Memory B cell (primary cell): ENCODE data around the gene DRC7.

Experiments
- ATAC-seq: fragments of 150-1000 bp; cut with Tn5 transposase; 2 replicates; pipeline ENCODE4 v1.10.0; 2021; ENCODE audit warnings: low read depth, mild to moderate bottlenecking, moderate library complexity
- DNase-seq, 2 donors: peaks; one replicate each; pipeline ENCODE4 v3.0.0; 2022; ENCODE audit warnings: low spot score in 2 of 2
- H3K27ac Mint-ChIP-seq: one replicate; pipeline ENCODE4 v1.8.0; 2022; ENCODE audit warnings: mild to moderate bottlenecking, moderate library complexity, mixed read lengths
- H3K27me3 Mint-ChIP-seq: one replicate; pipeline ENCODE4 v1.8.0; 2022; ENCODE audit warnings: mixed read lengths
- H3K36me3 Mint-ChIP-seq: one replicate; pipeline ENCODE4 v1.8.0; 2022; ENCODE audit warnings: mild to moderate bottlenecking, mixed read lengths
- H3K4me1 Mint-ChIP-seq: one replicate; pipeline ENCODE4 v1.8.0; 2022; ENCODE audit warnings: mixed read lengths
- H3K4me3 Mint-ChIP-seq: one replicate; pipeline ENCODE4 v1.8.0; 2022; ENCODE audit warnings: mild to moderate bottlenecking, moderate library complexity, mixed read lengths
- H3K9me3 Mint-ChIP-seq: one replicate; pipeline ENCODE4 v1.8.0; 2022; ENCODE audit warnings: mixed read lengths

The DRC7 gene

GRCh38 chr16:57677622-57678369 is 16.8 kb upstream of the DRC7 start:
- peaks cover 13% of the 10 kb centered on the region for H3K27me3 Mint-ChIP-seq
- no peak for ATAC-seq
- DNase-seq, result no peak
- no peaks in the 10 kb centered on the region for H3K36me3 Mint-ChIP-seq
- no peak overlapping the region for H3K4me3 Mint-ChIP-seq
- no peak overlapping the region for H3K27ac Mint-ChIP-seq
- peaks cover 7% of the 10 kb centered on the region for H3K4me1 Mint-ChIP-seq
- H3K9me3 Mint-ChIP-seq, result no peaks in the 10 kb centered on the region

- Mint-ChIP-seq H3K27me3 (peaks cover 8% of the 10 kb centered on the region), H3K9me3 (no peaks in the 10 kb centered on the region), H3K4me3 (no peak overlapping the region), H3K27ac (no peak overlapping the region), H3K4me1 (peaks cover 7% of the 10 kb centered on the region), H3K36me3 (no peaks in the 10 kb centered on the region)
- DNase-seq, result no peak
- ATAC-seq, result no peak
Observed at GRCh38 chr16:57679016-57679415, 15.6 kb upstream of the DRC7 start.

- Mint-ChIP-seq H3K9me3 (no peaks in the 10 kb centered on the region), H3K4me1 (peaks cover 7% of the 10 kb centered on the region), H3K27ac (no peak overlapping the region), H3K4me3 (no peak overlapping the region), H3K27me3 (peaks cover 7% of the 10 kb centered on the region), H3K36me3 (no peaks in the 10 kb centered on the region)
- ATAC-seq, result no peak
- no peak for DNase-seq
Observed at GRCh38 chr16:57679767-57680482, 14.7 kb upstream of the DRC7 start.

- no peak for ATAC-seq
- no peak overlapping the region for H3K4me3 Mint-ChIP-seq
- DNase-seq, result no peak
- peaks cover 7% of the 10 kb centered on the region for H3K27me3 Mint-ChIP-seq
- H3K9me3 Mint-ChIP-seq, result no peaks in the 10 kb centered on the region
- H3K4me1 Mint-ChIP-seq, result peaks cover 7% of the 10 kb centered on the region
- H3K36me3 Mint-ChIP-seq, result no peaks in the 10 kb centered on the region
- no peak overlapping the region for H3K27ac Mint-ChIP-seq
Observed at GRCh38 chr16:57680842-57681375, 13.7 kb upstream of the DRC7 start.

- ATAC-seq (no peak), DNase-seq (no peak)
- H3K4me1 Mint-ChIP-seq, result peaks cover 4% of the 10 kb centered on the region
- no peak overlapping the region for H3K27ac Mint-ChIP-seq
- no peaks in the 10 kb centered on the region for H3K9me3 Mint-ChIP-seq
- H3K27me3 Mint-ChIP-seq, result peaks cover 7% of the 10 kb centered on the region
- H3K4me3 Mint-ChIP-seq, result no peak overlapping the region
- H3K36me3 Mint-ChIP-seq, result no peaks in the 10 kb centered on the region
Observed at GRCh38 chr16:57681950-57682728, 12.5 kb upstream of the DRC7 start.

GRCh38 chr16:57682809-57683635 is 11.6 kb upstream of the DRC7 start:
- H3K27ac Mint-ChIP-seq, result peak overlapping the region; percentile 2
- H3K4me1 Mint-ChIP-seq, result peaks cover 4% of the 10 kb centered on the region
- ATAC-seq, result no peak

GRCh38 chr16:57683636-57684545 is 10.7 kb upstream of the DRC7 start:
- Mint-ChIP-seq H3K36me3 (no peaks in the 10 kb centered on the region), H3K27ac (peak overlapping the region; percentile 2), H3K27me3 (peaks cover 7% of the 10 kb centered on the region), H3K4me1 (peaks cover 4% of the 10 kb centered on the region), H3K9me3 (no peaks in the 10 kb centered on the region), H3K4me3 (no peak overlapping the region)
- no peak for DNase-seq
- no peak for ATAC-seq

More at GRCh38 chr16:57682809-57683635, 11.6 kb upstream of the DRC7 start:
- Mint-ChIP-seq H3K36me3 (no peaks in the 10 kb centered on the region), H3K27me3 (peaks cover 7% of the 10 kb centered on the region), H3K4me3 (no peak overlapping the region), H3K9me3 (no peaks in the 10 kb centered on the region)
- DNase-seq, result no peak

GRCh38 chr16:57684626-57685358 is 9.8 kb upstream of the DRC7 start:
- DNase-seq (no peak), ATAC-seq (no peak)
- Mint-ChIP-seq H3K27ac (no peak overlapping the region), H3K4me3 (no peak overlapping the region), H3K27me3 (peaks cover 5% of the 10 kb centered on the region), H3K4me1 (peaks cover 6% of the 10 kb centered on the region), H3K9me3 (no peaks in the 10 kb centered on the region), H3K36me3 (no peaks in the 10 kb centered on the region)

GRCh38 chr16:57685633-57686032 is 9.0 kb upstream of the DRC7 start:
- no peaks in the 10 kb centered on the region for H3K36me3 Mint-ChIP-seq
- DNase-seq (no peak), ATAC-seq (no peak)
- no peak overlapping the region for H3K4me3 Mint-ChIP-seq
- H3K9me3 Mint-ChIP-seq, result no peaks in the 10 kb centered on the region
- peaks cover 4% of the 10 kb centered on the region for H3K27me3 Mint-ChIP-seq
- no peak overlapping the region for H3K27ac Mint-ChIP-seq
- H3K4me1 Mint-ChIP-seq, result peaks cover 9% of the 10 kb centered on the region

- ATAC-seq (no peak), DNase-seq (no peak)
- Mint-ChIP-seq H3K4me3 (no peak overlapping the region), H3K9me3 (no peaks in the 10 kb centered on the region), H3K4me1 (peaks cover 11% of the 10 kb centered on the region), H3K27me3 (peaks cover 4% of the 10 kb centered on the region), H3K36me3 (no peaks in the 10 kb centered on the region), H3K27ac (no peak overlapping the region)
Observed at GRCh38 chr16:57686577-57686976, 8.0 kb upstream of the DRC7 start.

GRCh38 chr16:57687363-57687929 is 7.2 kb upstream of the DRC7 start:
- peaks cover 2% of the 10 kb centered on the region for H3K27me3 Mint-ChIP-seq
- peak overlapping the region; percentile 2 for H3K27ac Mint-ChIP-seq
- DNase-seq (no peak), ATAC-seq (no peak)
- peaks cover 11% of the 10 kb centered on the region for H3K4me1 Mint-ChIP-seq
- no peaks in the 10 kb centered on the region for H3K9me3 Mint-ChIP-seq
- no peak overlapping the region for H3K4me3 Mint-ChIP-seq
- no peaks in the 10 kb centered on the region for H3K36me3 Mint-ChIP-seq

GRCh38 chr16:57688487-57688986 is 6.1 kb upstream of the DRC7 start:
- Mint-ChIP-seq H3K36me3 (no peaks in the 10 kb centered on the region), H3K4me1 (peaks cover 11% of the 10 kb centered on the region), H3K27ac (peak overlapping the region; percentile 2), H3K27me3 (no peaks in the 10 kb centered on the region), H3K9me3 (no peaks in the 10 kb centered on the region), H3K4me3 (no peak overlapping the region)
- DNase-seq (no peak), ATAC-seq (no peak)
